Cardiac muscle cell (in vitro differentiated cells and primary cell): ENCODE data around the gene AGBL5. TPM values are rescaled to one million over a fixed set of nuclear protein-coding genes. Genes with fewer than 3 reads are reported as not detected.

Experiments used
- DNase-seq, 2 donors: peaks; one replicate each; pipeline versions ENCODE4 v3.0.0 to v3.0.0-alpha.2; 2010 to 2017; ENCODE audit warnings: low read depth in 1 of 2, low spot score in 1 of 2
- H3K27ac ChIP-seq: fragments of 200-600 bp; sonication (generic); 2 replicates; pipeline ENCODE4 v1.5.1; 2016
- H3K27me3 ChIP-seq: fragments of 200-600 bp; sonication (generic); 2 replicates; pipeline ENCODE4 v1.6.0; 2016; ENCODE audit warnings: control low read depth
- H3K36me3 ChIP-seq: fragments of 200-600 bp; sonication (generic); 2 replicates; pipeline ENCODE4 v1.5.1; 2016; ENCODE audit warnings: control low read depth
- H3K4me1 ChIP-seq: fragments of 200-600 bp; sonication (generic); 2 replicates; pipeline ENCODE4 v1.8.1; 2017; ENCODE audit warnings: low read depth, mild to moderate bottlenecking, mixed run types
- H3K4me3 ChIP-seq: fragments of 200-600 bp; sonication (generic); 2 replicates; pipeline ENCODE4 v1.5.1; 2016; ENCODE audit warnings: mild to moderate bottlenecking
- H3K9me3 ChIP-seq: fragments of 200-600 bp; sonication (generic); 2 replicates; pipeline ENCODE4 v1.5.1; 2017; ENCODE audit warnings: low read depth, mild to moderate bottlenecking, control low read depth
- polyA plus RNA-seq: library from polyadenylated mRNA; unstranded; fragments of >200 nt; fragmentation: Nextera tagmentation; extraction: Ambion mirVana; gene quantifications from 2 replicates; pipeline ENCODE4 v1.2.1, GENCODE V29; 2016
- total RNA-seq: library from RNA; depleted of rRNA; stranded (reverse); fragments of >200 nt; gene quantifications from 2 replicates; pipeline ENCODE4 v1.2.3, GENCODE V29; 2016
- TF ChIP-seq, protein P1 (sequence below): IDR thresholded peaks from 2 replicates; pipeline ENCODE4 v1.5.1; 2012; ENCODE audit warnings: low read depth, mild to moderate bottlenecking, low read length

The AGBL5 gene
- total and polyA plus RNA-seq, 2 experiments from 2014 or later: 52.0 to 67.0 TPM

- Histone ChIP-seq H3K4me1 (peaks cover 32% of the 10 kb centered on the region), H3K4me3 (no peak overlapping the region), H3K36me3 (no peaks in the 10 kb centered on the region), H3K27ac (no peak overlapping the region), H3K27me3 (no peaks in the 10 kb centered on the region), H3K9me3 (no peaks in the 10 kb centered on the region)
- TF ChIP-seq, protein P1, sequence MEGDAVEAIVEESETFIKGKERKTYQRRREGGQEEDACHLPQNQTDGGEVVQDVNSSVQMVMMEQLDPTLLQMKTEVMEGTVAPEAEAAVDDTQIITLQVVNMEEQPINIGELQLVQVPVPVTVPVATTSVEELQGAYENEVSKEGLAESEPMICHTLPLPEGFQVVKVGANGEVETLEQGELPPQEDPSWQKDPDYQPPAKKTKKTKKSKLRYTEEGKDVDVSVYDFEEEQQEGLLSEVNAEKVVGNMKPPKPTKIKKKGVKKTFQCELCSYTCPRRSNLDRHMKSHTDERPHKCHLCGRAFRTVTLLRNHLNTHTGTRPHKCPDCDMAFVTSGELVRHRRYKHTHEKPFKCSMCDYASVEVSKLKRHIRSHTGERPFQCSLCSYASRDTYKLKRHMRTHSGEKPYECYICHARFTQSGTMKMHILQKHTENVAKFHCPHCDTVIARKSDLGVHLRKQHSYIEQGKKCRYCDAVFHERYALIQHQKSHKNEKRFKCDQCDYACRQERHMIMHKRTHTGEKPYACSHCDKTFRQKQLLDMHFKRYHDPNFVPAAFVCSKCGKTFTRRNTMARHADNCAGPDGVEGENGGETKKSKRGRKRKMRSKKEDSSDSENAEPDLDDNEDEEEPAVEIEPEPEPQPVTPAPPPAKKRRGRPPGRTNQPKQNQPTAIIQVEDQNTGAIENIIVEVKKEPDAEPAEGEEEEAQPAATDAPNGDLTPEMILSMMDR: no peak
- no peak for DNase-seq
Observed at GRCh38 chr2:27013738-27014137, 37.7 kb upstream of the AGBL5 start.

- Histone ChIP-seq H3K4me3 (no peak overlapping the region), H3K27me3 (no peaks in the 10 kb centered on the region), H3K9me3 (no peaks in the 10 kb centered on the region), H3K36me3 (no peaks in the 10 kb centered on the region), H3K27ac (peak overlapping the region; percentile 38), H3K4me1 (peaks cover 24% of the 10 kb centered on the region)
- no peak for DNase-seq
- TF ChIP-seq, protein P1: no peak
Observed at GRCh38 chr2:27014771-27015433, 36.6 kb upstream of the AGBL5 start.

- Histone ChIP-seq H3K27ac (no peak overlapping the region), H3K27me3 (no peaks in the 10 kb centered on the region), H3K9me3 (no peaks in the 10 kb centered on the region)
Observed at GRCh38 chr2:27016801-27017325, 34.6 kb upstream of the AGBL5 start.

DNA sequence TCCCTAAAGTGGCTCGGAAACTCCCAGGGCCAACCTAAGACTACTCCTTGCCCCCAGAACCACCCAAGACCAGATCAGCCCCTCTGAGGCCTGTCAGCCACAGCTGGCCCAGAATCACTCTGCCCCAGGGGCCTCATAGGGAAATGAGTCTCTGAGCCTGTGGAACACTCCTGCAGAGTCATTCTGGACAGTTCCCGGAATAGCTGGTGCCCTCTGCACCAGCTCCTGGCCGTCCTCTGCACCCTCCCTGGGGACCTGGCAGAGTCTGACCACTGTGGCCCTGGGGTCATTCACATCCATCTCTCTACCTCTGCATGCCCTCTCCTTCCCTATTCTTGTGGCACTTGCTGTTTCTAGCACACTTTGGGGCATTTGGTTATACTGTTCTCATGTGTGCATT, 33.3 kb upstream of the AGBL5 start:
- Histone ChIP-seq H3K4me1 (peaks cover 30% of the 10 kb centered on the region), H3K36me3 (peaks cover 10% of the 10 kb centered on the region), H3K27me3 (no peaks in the 10 kb centered on the region), H3K9me3 (no peaks in the 10 kb centered on the region), H3K27ac (peak overlapping the region; percentile 32), H3K4me3 (no peak overlapping the region)
- TF ChIP-seq, protein P1: no peak
- DNase-seq: peak in 1 of 2 donors; percentile 23

More at GRCh38 chr2:27016801-27017325, 34.6 kb upstream of the AGBL5 start:
- peaks cover 32% of the 10 kb centered on the region for H3K4me1 ChIP-seq
- no peak overlapping the region for H3K4me3 ChIP-seq
- TF ChIP-seq, protein P1: peak; percentile 69
- DNase-seq: peak; percentile 82 to 91
- H3K36me3 ChIP-seq: no peaks in the 10 kb centered on the region

DNA sequence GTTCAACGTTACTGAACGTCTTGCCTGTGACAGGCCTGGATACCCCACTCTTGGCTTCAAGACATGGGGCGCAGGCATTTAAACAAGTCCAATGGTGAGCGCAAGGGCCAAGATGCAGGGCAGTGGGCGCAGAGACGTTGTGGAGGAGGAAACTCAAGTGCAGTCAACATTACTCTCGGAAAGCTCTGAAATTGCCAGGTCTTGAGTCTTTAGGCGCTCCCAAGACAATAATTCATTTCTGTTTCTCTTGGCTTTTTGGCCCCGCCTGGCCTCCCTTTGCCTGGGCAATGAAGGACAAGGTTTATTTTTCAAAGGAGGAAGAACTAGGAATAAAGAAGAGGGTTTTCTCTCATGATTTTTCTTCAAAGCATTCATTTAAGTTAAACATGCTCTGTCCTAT, 32.0 kb upstream of the AGBL5 start:
- DNase-seq: no peak
- Histone ChIP-seq H3K36me3 (peaks cover 11% of the 10 kb centered on the region), H3K27me3 (no peaks in the 10 kb centered on the region), H3K4me3 (no peak overlapping the region), H3K9me3 (no peaks in the 10 kb centered on the region), H3K4me1 (peaks cover 30% of the 10 kb centered on the region), H3K27ac (peak overlapping the region; percentile 73)
- TF ChIP-seq, protein P1: no peak
